ENCODE data around the gene FNDC7. TPM values are rescaled to one million over a fixed set of nuclear protein-coding genes. Genes with fewer than 3 reads are reported as not detected.
"Not testable (repeated sequence)": the region's sequence is repeated elsewhere in the genome, so short reads cannot be mapped to it uniquely, and the experiment has no call there.

Gene FNDC7
- total RNA-seq, 1 donor from 2014 or later, result not detected

- no peak for TF ChIP-seq CTCF (IDR thresholded peaks at IDR 0.05)
- H3K4me1 ChIP-seq, result peaks cover 8% of the 10 kb centered on the region
- no peaks in the 10 kb centered on the region for H3K9me3 ChIP-seq
- no peak overlapping the region for H3K4me3 ChIP-seq
- no peak overlapping the region for H3K27ac ChIP-seq
- ATAC-seq, result no peak
- intact Hi-C loops (cut with DNase I), result no loop called here
- H3K27me3 ChIP-seq, result no peaks in the 10 kb centered on the region
- peaks cover 65% of the 10 kb centered on the region for H3K36me3 ChIP-seq
- DNase-seq, result no peak
These were observed 11.4 kb upstream of the FNDC7 start for GRCh38 chr1:108701176-108701849.

GRCh38 chr1:108702109-108702508 is 10.6 kb upstream of the FNDC7 start:
- ATAC-seq; DNase-seq; H3K4me3 ChIP-seq; H3K27me3 ChIP-seq; H3K27ac ChIP-seq; H3K9me3 ChIP-seq; intact Hi-C loops (cut with DNase I); H3K4me1 ChIP-seq: not testable (repeated sequence)
- peaks cover 57% of the 10 kb centered on the region for H3K36me3 ChIP-seq

- intact Hi-C loops (cut with DNase I), result no loop called here
- ATAC-seq, result no peak
- no peaks in the 10 kb centered on the region for H3K9me3 ChIP-seq
- H3K36me3 ChIP-seq, result peaks cover 39% of the 10 kb centered on the region
- DNase-seq, result no peak
- H3K4me3 ChIP-seq, result no peak overlapping the region
- TF ChIP-seq CTCF (IDR thresholded peaks at IDR 0.05), result no peak
- H3K4me1 ChIP-seq, result peaks cover 8% of the 10 kb centered on the region
- H3K27ac ChIP-seq, result no peak overlapping the region
- H3K27me3 ChIP-seq, result no peaks in the 10 kb centered on the region
These were observed 8.8 kb upstream of the FNDC7 start for GRCh38 chr1:108703939-108704338.

- Histone ChIP-seq H3K27ac (no peak overlapping the region), H3K9me3 (no peaks in the 10 kb centered on the region), H3K36me3 (peaks cover 34% of the 10 kb centered on the region), H3K4me3 (no peak overlapping the region), H3K27me3 (no peaks in the 10 kb centered on the region), H3K4me1 (peaks cover 8% of the 10 kb centered on the region)
- TF ChIP-seq CTCF (IDR thresholded peaks at IDR 0.05), result no peak
- no peak for DNase-seq
- no peak for ATAC-seq
- intact Hi-C loops (cut with DNase I), result no loop called here
These were observed 8.2 kb upstream of the FNDC7 start for GRCh38 chr1:108704496-108704895.

GRCh38 chr1:108706643-108707042 is 6.1 kb upstream of the FNDC7 start:
- Histone ChIP-seq H3K27me3 (no peaks in the 10 kb centered on the region), H3K4me3 (no peak overlapping the region), H3K4me1 (peaks cover 8% of the 10 kb centered on the region), H3K27ac (no peak overlapping the region), H3K9me3 (no peaks in the 10 kb centered on the region), H3K36me3 (peaks cover 12% of the 10 kb centered on the region)
- ATAC-seq (no peak), DNase-seq (no peak)
- intact Hi-C loops (cut with DNase I), result no loop called here
- TF ChIP-seq CTCF (IDR thresholded peaks at IDR 0.05), result no peak

- intact Hi-C loops (cut with DNase I), result no loop called here
- no peak overlapping the region for H3K4me3 ChIP-seq
- ATAC-seq (peak; percentile 88), DNase-seq (no peak)
- peak; percentile 35 for TF ChIP-seq CTCF (IDR thresholded peaks at IDR 0.05)
- peaks cover 8% of the 10 kb centered on the region for H3K4me1 ChIP-seq
- no peaks in the 10 kb centered on the region for H3K27me3 ChIP-seq
- no peaks in the 10 kb centered on the region for H3K9me3 ChIP-seq
- H3K36me3 ChIP-seq, result no peaks in the 10 kb centered on the region
- no peak overlapping the region for H3K27ac ChIP-seq
These were observed 3.7 kb upstream of the FNDC7 start for GRCh38 chr1:108708691-108709660.

Data from upper lobe of right lung (tissue), 1 donor.